WTC11 (cell line): ENCODE results near the gene TCF12. TPM values are rescaled to one million over a fixed set of nuclear protein-coding genes. Genes with fewer than 3 reads are reported as not detected.

Experiments used
- ATAC-seq: fragments of 200-7000 bp; cut with Tn5 transposase; 2 replicates; pipeline ENCODE4 v1.10.0; 2021; ENCODE audit warnings: mild to moderate bottlenecking, moderate library complexity
- CTCF ChIA-PET: fragments of 300-600 bp; sonication (Branson Sonifier 250); formaldehyde crosslinking; loops from one replicate; lab custom pipeline; 2021; ENCODE audit warnings: antibody characterized with exemption; lab: Charles Lee
- POLR2A ChIA-PET: fragments of 350-600 bp; sonication (Branson Sonifier 250); formaldehyde crosslinking; loops from one replicate; lab custom pipeline; 2021; ENCODE audit warnings: antibody characterized with exemption; lab: Charles Lee
- DNase-seq: peaks from one replicate; pipeline ENCODE4 v3.0.0; 2021; ENCODE audit warnings: low spot score
- H3K27ac Mint-ChIP-seq: 2 replicates; pipeline ENCODE4 v1.8.0; 2021; ENCODE audit warnings: mixed read lengths
- H3K27me3 Mint-ChIP-seq: 2 replicates; pipeline ENCODE4 v1.8.0; 2021; ENCODE audit warnings: low read depth, mild to moderate bottlenecking, moderate library complexity, mixed read lengths
- H3K36me3 Mint-ChIP-seq: 2 replicates; pipeline ENCODE4 v1.8.0; 2021; ENCODE audit warnings: mixed read lengths
- H3K4me1 Mint-ChIP-seq: 2 replicates; pipeline ENCODE4 v1.8.0; 2022; ENCODE audit warnings: mixed read lengths
- H3K4me3 Mint-ChIP-seq: 2 replicates; pipeline ENCODE4 v1.8.0; 2021; ENCODE audit warnings: mild to moderate bottlenecking, moderate library complexity, mixed read lengths
- H3K9me3 Mint-ChIP-seq: 2 replicates; pipeline ENCODE4 v1.8.0; 2021; ENCODE audit warnings: mixed read lengths
- ATF2 ChIP-seq: sonication (generic); formaldehyde crosslinking; IDR thresholded peaks from 2 replicates; pipeline ENCODE4 v1.8.1; 2022; ENCODE audit warnings: low read depth, missing genetic modification reagents, borderline replicate concordance
- CREM ChIP-seq: sonication (generic); formaldehyde crosslinking; IDR thresholded peaks from 2 replicates; pipeline ENCODE4 v1.8.1; 2022; ENCODE audit warnings: mild to moderate bottlenecking, missing genetic modification reagents, moderate library complexity
- ELF4 ChIP-seq: sonication (generic); formaldehyde crosslinking; IDR thresholded peaks from 2 replicates; pipeline ENCODE4 v1.8.1; 2022; ENCODE audit warnings: low read depth, mild to moderate bottlenecking, moderate library complexity, missing genetic modification reagents
- ETV6 ChIP-seq: sonication (generic); formaldehyde crosslinking; IDR thresholded peaks from 2 replicates; pipeline ENCODE4 v1.8.1; 2022; ENCODE audit warnings: mild to moderate bottlenecking, missing genetic modification reagents
- FOXP4 ChIP-seq: sonication (generic); formaldehyde crosslinking; IDR thresholded peaks from 2 replicates; pipeline ENCODE4 v1.8.0; 2022; ENCODE audit warnings: mild to moderate bottlenecking, missing genetic modification reagents
- GABPB1 ChIP-seq: sonication (generic); formaldehyde crosslinking; IDR thresholded peaks from 2 replicates; pipeline ENCODE4 v1.8.1; 2023; ENCODE audit warnings: mild to moderate bottlenecking, missing genetic modification reagents
- JAZF1 ChIP-seq: fragments of 250-450 bp; sonication (Bioruptor Pico); IDR thresholded peaks from 2 replicates; pipeline ENCODE4 v1.9.0; 2021; ENCODE audit warnings: moderate library complexity, mild to moderate bottlenecking, inconsistent platforms
- NR3C1 ChIP-seq: sonication (generic); formaldehyde crosslinking; conservative IDR thresholded peaks from 2 replicates; pipeline ENCODE4 v1.8.1; 2023; ENCODE audit warnings: low read depth, mild to moderate bottlenecking, missing genetic modification reagents
- RELA ChIP-seq: sonication (generic); formaldehyde crosslinking; IDR thresholded peaks from 2 replicates; pipeline ENCODE4 v1.8.1; 2022; ENCODE audit warnings: missing genetic modification reagents, mild to moderate bottlenecking, borderline replicate concordance
- RORB ChIP-seq: fragments of 250-450 bp; sonication (Bioruptor Pico); IDR thresholded peaks from 2 replicates; pipeline ENCODE4 v1.9.0; 2021; ENCODE audit warnings: mild to moderate bottlenecking
- SP1 ChIP-seq: sonication (generic); formaldehyde crosslinking; conservative IDR thresholded peaks from 2 replicates; pipeline ENCODE4 v1.8.1; 2022; ENCODE audit warnings: missing genetic modification reagents
- ZNF263 ChIP-seq: sonication (generic); formaldehyde crosslinking; IDR thresholded peaks from 2 replicates; pipeline ENCODE4 v1.8.1; 2022; ENCODE audit warnings: low read depth, mild to moderate bottlenecking, moderate library complexity, missing genetic modification reagents
- total RNA-seq: library from RNA; stranded (reverse); gene quantifications from 3 replicates; pipeline ENCODE4 v1.2.3, GENCODE V29; 2021
- TF ChIP-seq, protein P1 (sequence below): sonication (generic); formaldehyde crosslinking; IDR thresholded peaks from 2 replicates; pipeline ENCODE4 v1.8.0; 2022; ENCODE audit warnings: mild to moderate bottlenecking, missing genetic modification reagents
- TF ChIP-seq, protein P2 (sequence below): fragments of 250-450 bp; sonication (Bioruptor Pico); conservative IDR thresholded peaks from 2 replicates; pipeline ENCODE4 v1.9.0; 2021; ENCODE audit warnings: mild to moderate bottlenecking
- TF ChIP-seq, protein P3 (sequence below): sonication (generic); formaldehyde crosslinking; IDR thresholded peaks from 2 replicates; pipeline ENCODE4 v1.8.1; 2023; ENCODE audit warnings: mild to moderate bottlenecking, missing genetic modification reagents, moderate library complexity

Gene TCF12
- total RNA-seq, 1 experiment from 2014 or later, result 73.2 TPM

DNA sequence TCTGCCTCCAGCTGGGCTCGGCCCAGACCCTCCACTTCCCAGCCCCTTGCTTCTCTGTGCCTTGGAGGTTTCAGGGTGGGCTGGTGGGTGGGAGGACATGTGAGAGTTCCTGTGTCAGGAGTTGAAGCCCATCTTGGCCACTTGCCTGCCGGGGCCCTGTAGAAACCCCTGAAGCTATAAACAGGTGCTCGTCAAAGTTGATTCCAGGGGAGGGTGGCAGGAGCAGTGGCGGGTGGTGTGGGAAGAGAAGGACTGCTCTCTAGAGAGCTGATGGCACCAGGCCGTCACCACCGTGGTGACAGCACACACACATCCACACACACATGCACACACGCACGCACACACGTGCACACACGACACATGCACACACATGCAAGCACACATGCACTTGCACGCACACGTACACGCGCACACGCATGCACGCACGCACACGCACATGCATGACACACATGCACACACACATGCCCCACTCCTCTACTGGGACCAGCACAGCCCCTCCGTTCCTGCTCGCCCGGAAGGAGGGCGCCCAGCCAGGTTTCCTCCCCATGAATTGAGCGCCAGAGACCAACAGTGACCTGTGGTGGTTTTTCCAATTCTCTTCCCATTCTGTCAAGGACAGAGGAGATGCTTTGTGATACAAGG is 401.6 kb downstream of the TCF12 start:
- CTCF ChIA-PET, result interaction anchor here (0.5 to 2.0 kb wide), 3 partner anchors 9 to 471 kb away, joined by 3 to 6 read pairs (median 4); no protein-coding TSS in a partner anchor

GRCh38 chr15:57320631-57321220 is 402.3 kb downstream of the TCF12 start:
- no peak for TF ChIP-seq RORB (CRISPR knock-in tag)
- TF ChIP-seq, protein P1, sequence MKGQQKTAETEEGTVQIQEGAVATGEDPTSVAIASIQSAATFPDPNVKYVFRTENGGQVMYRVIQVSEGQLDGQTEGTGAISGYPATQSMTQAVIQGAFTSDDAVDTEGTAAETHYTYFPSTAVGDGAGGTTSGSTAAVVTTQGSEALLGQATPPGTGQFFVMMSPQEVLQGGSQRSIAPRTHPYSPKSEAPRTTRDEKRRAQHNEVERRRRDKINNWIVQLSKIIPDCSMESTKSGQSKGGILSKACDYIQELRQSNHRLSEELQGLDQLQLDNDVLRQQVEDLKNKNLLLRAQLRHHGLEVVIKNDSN (CRISPR knock-in tag), result 0 out of 2 replicates have a peak, but pooled peaks have one; percentile 17
- Mint-ChIP-seq H3K36me3 (no peaks in the 10 kb centered on the region), H3K27me3 (no peaks in the 10 kb centered on the region; the same call in 1 of the 2 replicates), H3K4me3 (no peak overlapping the region), H3K27ac (no peak overlapping the region), H3K9me3 (no peaks in the 10 kb centered on the region), H3K4me1 (peaks cover 44% of the 10 kb centered on the region)
- CTCF ChIA-PET, result interaction anchor here (2.0 kb wide), 1 partner anchor 14 kb away, joined by 6 read pairs; no protein-coding TSS in a partner anchor
- peak; percentile 17; the same call in 1 of the 2 replicates for ATAC-seq
- DNase-seq, result no peak
- POLR2A ChIA-PET, result no interaction called here

More for the DNA sequence above, 401.6 kb downstream of the TCF12 start:
- Mint-ChIP-seq H3K9me3 (no peaks in the 10 kb centered on the region), H3K27ac (no peak overlapping the region; the same call in 1 of the 2 replicates), H3K4me3 (no peak overlapping the region), H3K27me3 (no peaks in the 10 kb centered on the region; the same call in 1 of the 2 replicates), H3K4me1 (peaks cover 43% of the 10 kb centered on the region), H3K36me3 (no peaks in the 10 kb centered on the region)
- TF ChIP-seq ATF2 (CRISPR knock-in tag) (no peak), FOXP4 (no peak), ELF4 (CRISPR knock-in tag) (no peak), ZNF263 (CRISPR knock-in tag) (no peak), RELA (CRISPR knock-in tag) (no peak), SP1 (CRISPR knock-in tag) (no peak), NR3C1 (no peak), ETV6 (CRISPR knock-in tag) (no peak), CREM (CRISPR knock-in tag) (no peak), GABPB1 (no peak), JAZF1 (CRISPR knock-in tag) (no peak)
- TF ChIP-seq, protein P2, sequence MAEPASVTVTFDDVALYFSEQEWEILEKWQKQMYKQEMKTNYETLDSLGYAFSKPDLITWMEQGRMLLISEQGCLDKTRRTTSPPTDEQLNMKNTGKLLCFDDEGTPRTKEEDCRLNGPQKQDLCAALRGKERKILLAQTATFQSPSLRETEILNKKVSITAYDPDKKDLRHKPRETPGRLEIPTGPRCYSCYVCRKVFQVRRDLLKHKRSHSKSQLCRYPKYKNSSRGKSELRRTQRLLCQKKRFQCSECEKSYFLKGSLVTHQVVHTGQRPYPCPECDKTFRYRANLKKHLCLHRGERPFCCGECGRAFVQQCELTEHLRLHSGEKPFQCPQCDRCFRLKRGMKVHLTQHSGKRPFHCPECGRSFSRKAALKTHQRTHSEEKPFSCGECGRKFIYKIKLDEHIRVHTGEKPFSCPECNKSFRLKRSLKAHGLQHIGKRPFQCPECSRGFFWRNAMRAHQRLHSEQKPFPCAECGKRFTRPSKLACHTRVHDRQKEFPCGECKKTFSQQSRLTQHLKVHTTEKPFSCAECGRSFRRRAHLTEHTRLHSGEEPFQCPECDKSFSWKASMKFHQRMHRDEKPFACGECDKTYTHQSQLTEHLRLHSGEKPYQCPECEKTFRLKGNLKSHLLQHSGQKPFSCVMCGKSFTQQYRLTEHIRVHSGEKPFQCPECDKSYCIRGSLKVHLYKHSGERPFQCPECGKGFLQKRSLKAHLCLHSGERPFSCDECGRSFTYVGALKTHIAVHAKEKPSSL (CRISPR knock-in tag), result no peak
- TF ChIP-seq, protein P3, sequence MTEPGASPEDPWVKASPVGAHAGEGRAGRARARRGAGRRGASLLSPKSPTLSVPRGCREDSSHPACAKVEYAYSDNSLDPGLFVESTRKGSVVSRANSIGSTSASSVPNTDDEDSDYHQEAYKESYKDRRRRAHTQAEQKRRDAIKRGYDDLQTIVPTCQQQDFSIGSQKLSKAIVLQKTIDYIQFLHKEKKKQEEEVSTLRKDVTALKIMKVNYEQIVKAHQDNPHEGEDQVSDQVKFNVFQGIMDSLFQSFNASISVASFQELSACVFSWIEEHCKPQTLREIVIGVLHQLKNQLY (CRISPR knock-in tag), result no peak
- DNase-seq (no peak), ATAC-seq (no peak; the same call in 1 of the 2 replicates)
- POLR2A ChIA-PET, result interaction anchor here (0.6 kb wide), 1 partner anchor 128 kb away, joined by 5 read pairs; no protein-coding TSS in a partner anchor
